ENCODE data around the gene EHD4.
A peak's percentile ranks its signal among the peaks of the same experiment; 100 is the strongest.

EHD4 gene

GRCh38 chr15:41927536-41927935 is 44.8 kb downstream of the EHD4 start:
- H3K27ac ChIP-seq = peak overlapping the region; percentile 75
- no peak for TF ChIP-seq CTCF (conservative IDR thresholded peaks at IDR 0.05)

DNA sequence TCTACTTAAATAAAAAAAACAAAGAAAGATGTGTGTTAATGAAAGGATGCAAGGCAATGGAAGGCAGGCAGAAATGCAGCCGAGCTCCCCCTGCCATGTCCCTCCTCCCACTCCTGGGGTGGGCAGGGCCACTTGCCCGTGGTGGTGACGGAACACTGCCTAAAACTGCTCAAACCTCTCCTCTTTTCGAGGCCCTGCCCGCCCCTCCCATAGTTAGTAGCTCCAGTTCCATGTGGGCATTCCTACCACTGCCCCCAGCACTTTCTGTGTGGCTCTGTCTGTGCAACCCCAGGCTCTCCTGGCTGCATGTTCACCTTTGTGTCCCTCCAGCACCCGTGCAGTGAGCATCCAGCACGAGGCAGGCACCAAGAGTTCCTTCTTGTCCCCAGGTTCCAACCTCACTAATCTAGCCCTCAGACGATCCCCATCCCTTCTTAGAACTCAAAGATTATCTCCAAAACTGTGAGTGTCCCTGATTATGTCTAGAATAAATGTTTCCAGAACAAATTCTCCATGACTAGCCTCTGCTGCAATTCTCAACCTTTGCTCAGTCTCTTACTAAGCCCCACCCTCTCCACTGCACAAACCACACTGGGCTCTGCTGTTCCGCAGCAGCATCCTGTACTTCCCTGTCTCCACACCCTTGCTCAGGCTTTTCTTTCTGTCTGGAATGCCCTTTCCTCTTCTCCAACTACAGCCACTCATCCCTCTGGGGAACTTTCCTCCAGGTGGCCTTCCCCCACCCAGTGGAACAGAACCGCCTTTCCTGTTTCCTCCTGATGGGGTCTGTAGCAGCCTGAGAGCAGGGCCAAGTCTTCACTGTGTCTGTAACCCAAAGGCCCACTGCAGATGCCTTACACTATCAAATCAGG is 45.9 kb downstream of the EHD4 start:
- TF ChIP-seq CTCF (conservative IDR thresholded peaks at IDR 0.05) = no peak
- peak overlapping the region; percentile 75 for H3K27ac ChIP-seq

DNA sequence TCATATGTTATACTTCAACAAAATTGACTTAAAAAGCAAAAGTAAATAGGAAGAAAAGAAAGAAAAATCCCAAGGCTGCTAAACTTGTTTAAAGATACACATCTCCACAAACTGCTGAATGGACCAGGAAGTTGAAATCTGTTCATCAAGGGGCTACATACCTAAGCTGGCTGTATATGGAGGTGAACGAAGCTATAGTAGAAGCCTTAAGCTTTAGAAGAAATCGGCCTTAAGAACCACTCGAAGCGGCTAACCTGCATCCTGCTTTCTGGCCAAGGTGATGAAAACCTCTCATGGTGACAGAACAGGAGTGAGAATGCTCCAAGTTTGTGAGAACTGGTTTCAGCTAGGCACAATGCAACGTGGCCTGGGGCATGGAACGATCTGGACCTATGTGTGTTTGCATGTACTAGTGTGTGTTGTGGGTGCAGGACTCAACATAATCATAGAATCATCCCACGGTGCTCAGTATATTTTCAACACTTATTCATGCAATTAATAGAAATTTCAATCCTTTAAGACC is 47.2 kb downstream of the EHD4 start:
- no peak for TF ChIP-seq CTCF (conservative IDR thresholded peaks at IDR 0.05)
- H3K27ac ChIP-seq = peak overlapping the region; percentile 22; the same call in 1 of the 2 replicates

DNA sequence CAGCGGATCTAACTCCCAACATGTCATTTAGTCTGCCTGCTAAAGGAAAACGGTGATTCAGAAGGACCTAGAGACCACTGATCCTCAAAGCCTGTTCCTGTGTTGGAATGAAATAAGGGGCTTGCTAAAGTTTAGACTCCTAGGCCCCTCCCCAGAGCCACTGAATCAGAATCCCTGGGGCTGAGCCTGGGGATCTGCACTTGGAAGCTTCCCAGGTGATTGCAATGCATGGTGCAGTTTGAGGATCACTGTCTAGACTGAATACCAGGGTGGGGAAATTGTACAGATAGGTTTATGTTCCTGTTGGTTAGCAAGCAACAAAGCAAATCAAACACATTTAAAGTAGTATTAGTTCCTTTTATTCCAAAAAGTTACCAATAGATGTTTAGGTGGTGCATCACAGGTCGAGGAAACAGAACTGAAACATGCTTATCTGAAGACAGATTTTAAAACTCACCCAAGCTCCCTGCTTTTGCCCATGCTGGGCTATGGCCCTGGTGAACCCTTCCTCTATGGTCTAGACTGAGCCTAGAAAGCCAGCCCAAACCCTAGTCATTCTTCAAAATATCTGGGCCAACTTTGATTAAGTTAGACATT is 48.9 kb downstream of the EHD4 start:
- TF ChIP-seq CTCF (conservative IDR thresholded peaks at IDR 0.05) = no peak
- H3K27ac ChIP-seq = no peak overlapping the region

- no peak for TF ChIP-seq CTCF (conservative IDR thresholded peaks at IDR 0.05)
Measured at GRCh38 chr15:41922353-41922752, 50.0 kb downstream of the EHD4 start.

DNA sequence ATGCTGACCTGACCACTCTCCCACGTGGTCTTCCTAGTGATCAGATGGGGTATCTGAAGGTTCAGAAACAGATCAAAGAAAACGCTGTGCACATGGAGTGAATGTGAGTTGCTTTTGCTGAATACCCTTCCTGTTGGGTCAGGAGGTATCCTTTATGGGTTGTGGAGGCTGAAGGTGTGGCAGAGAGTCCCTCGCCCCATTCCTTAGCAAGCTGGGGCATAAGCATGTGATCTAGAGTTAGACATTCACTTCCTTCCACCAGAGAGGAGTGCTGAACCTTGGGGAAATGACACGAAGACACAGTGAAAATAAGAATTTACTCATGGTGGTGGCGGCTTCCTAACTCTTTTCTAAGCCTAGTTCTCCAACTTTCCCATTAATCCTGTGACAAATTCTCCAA is 50.7 kb downstream of the EHD4 start:
- no peak overlapping the region for H3K27ac ChIP-seq
- TF ChIP-seq CTCF (conservative IDR thresholded peaks at IDR 0.05) = no peak

More at GRCh38 chr15:41922353-41922752, 50.0 kb downstream of the EHD4 start:
- H3K27ac ChIP-seq = no peak overlapping the region

DNA sequence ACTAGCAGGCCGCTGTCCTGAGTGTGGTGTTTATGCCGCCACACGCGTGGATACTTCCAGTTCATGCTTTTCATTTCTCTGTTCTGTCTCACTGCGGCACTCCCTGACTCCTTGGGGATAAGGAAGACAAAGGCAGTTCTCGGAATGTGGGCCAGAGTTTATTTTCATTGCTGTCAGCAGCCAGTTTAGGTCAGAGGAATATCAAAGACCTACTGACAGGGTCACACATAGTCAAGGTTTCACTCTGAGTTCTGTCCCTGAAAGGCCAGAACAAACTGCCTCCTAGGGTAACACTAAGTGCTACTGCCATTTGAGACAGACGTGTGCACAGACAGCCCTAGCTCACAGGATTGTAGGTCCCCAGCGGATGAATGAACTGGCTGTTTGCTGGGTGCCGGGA is 51.2 kb downstream of the EHD4 start:
- TF ChIP-seq CTCF (conservative IDR thresholded peaks at IDR 0.05) = no peak

More for the DNA sequence above, 51.2 kb downstream of the EHD4 start:
- no peak overlapping the region for H3K27ac ChIP-seq
